ENCODE results near the gene LRIG2. TPM values are rescaled to one million over a fixed set of nuclear protein-coding genes. Genes with fewer than 3 reads are reported as not detected.

The LRIG2 gene
- total RNA-seq, 1 experiment from 2014 or later = 23.2 TPM

- H3K9me3 Mint-ChIP-seq = no peaks in the 10 kb centered on the region; a peak in 1 of 5 replicates
- Histone ChIP-seq H3K27ac (ENCODE audit: insufficient read length, low read depth, low read length) (no peak overlapping the region), H3K23ac (ENCODE audit: insufficient read length, low read depth, low read length) (no peak overlapping the region), H2AFZ (ENCODE audit: low read length) (no peak overlapping the region), H2BK5ac (ENCODE audit: insufficient read length, low read length) (no peak overlapping the region), H4K5ac (ENCODE audit: insufficient read length, low read depth, low read length) (no peak overlapping the region), H3K4me1 (ENCODE audit: insufficient read depth, low read length) (peaks cover 4% of the 10 kb centered on the region; the same call in 1 of the 2 replicates), H2BK15ac (ENCODE audit: low read depth, low read length) (no peak overlapping the region), H3K79me1 (ENCODE audit: insufficient read depth, low read depth, low read length, poor library complexity, severe bottlenecking) (no peaks in the 10 kb centered on the region), H4K20me1 (ENCODE audit: control insufficient read depth, insufficient read depth, insufficient read length) (no peaks in the 10 kb centered on the region), H3K79me2 (ENCODE audit: insufficient read depth, low read length) (no peaks in the 10 kb centered on the region), H2BK20ac (ENCODE audit: low read depth, low read length, poor library complexity, severe bottlenecking) (no peak overlapping the region), H3T11ph (ENCODE audit: low read length) (no peak overlapping the region), H3K27me3 (ENCODE audit: insufficient read depth, low read length) (no peaks in the 10 kb centered on the region), H3K14ac (ENCODE audit: insufficient read depth, low read length) (no peak overlapping the region), H3K18ac (ENCODE audit: insufficient read length, low read depth, low read length) (no peak overlapping the region), H3K9ac (ENCODE audit: extremely low read depth, insufficient read length, low read length) (no peak overlapping the region), H4K8ac (replicated peaks; ENCODE audit: insufficient read length, low read depth, low read length) (no peak overlapping the region), H3K9me3 (ENCODE audit: control insufficient read depth, low read depth, low read length) (no peaks in the 10 kb centered on the region), H2BK12ac (ENCODE audit: insufficient read length, low read depth, low read length) (no peak overlapping the region), H3K56ac (ENCODE audit: insufficient read length, low read depth, low read length) (no peak overlapping the region), H4K91ac (ENCODE audit: insufficient read length, low read depth, low read length) (no peak overlapping the region), H3K23me2 (ENCODE audit: insufficient read length, low read depth, low read length, poor library complexity, severe bottlenecking) (no peaks in the 10 kb centered on the region), H2BK120ac (ENCODE audit: low read depth, low read length, poor library complexity, severe bottlenecking) (no peak overlapping the region), H2AK5ac (ENCODE audit: insufficient read length, low read length) (no peak overlapping the region), H3K4me2 (ENCODE audit: insufficient read depth, insufficient read length, low read length) (no peak overlapping the region), H3K4ac (ENCODE audit: low read depth, low read length) (no peak overlapping the region)
- H3K27ac Mint-ChIP-seq = 0 out of 7 replicates have a peak overlapping the region, but pooled peaks of 1 of the 3 experiments have one; percentile 4
- no peaks in the 10 kb centered on the region; a peak in 1 of 7 replicates for H3K36me3 Mint-ChIP-seq (ENCODE audit: insufficient read depth in 1 of 3, low read depth in 3 of 3)
- H3K4me1 Mint-ChIP-seq = peaks cover 33 to 40% of the 10 kb centered on the region in 2 experiments
- H3K4me3 Mint-ChIP-seq = no peak overlapping the region
- no peak for TF ChIP-seq CTCF (conservative IDR thresholded peaks at IDR 0.05)
- H3K27me3 Mint-ChIP-seq (ENCODE audit: low read depth) = no peaks in the 10 kb centered on the region
- no CpG with 5 or more reads among the region's 7 CpGs for WGBS (ENCODE audit: extremely low coverage, insufficient read length, low lambda C conversion rate)
- DNase-seq = no peak
These were observed 73.5 kb downstream of the LRIG2 start for GRCh38 chr1:113146242-113147072.
